ENCODE results near the gene SNTG2.

- no peak for TF ChIP-seq CTCF (IDR thresholded peaks at IDR 0.05)
- no peak for TF ChIP-seq POLR2A (IDR thresholded peaks at IDR 0.05)
Measured at GRCh38 chr2:1033069-1033468, 82.4 kb downstream of the SNTG2 start.
